ENCODE results near the gene ZBTB12. TPM values are rescaled to one million over a fixed set of nuclear protein-coding genes. Genes with fewer than 3 reads are reported as not detected.

The ZBTB12 gene
- total and polyA plus RNA-seq, 9 donors: 1.9 to 24.8 (median 10.7) TPM

- no peak for DNase-seq
- H3K27ac ChIP-seq: no peak overlapping the region
- no peak overlapping the region for H3K4me3 ChIP-seq
- 72 to 76% (median 74%) methylated on average over 5 of the region's 5 CpGs for WGBS, 3 donors
- H3K9me3 ChIP-seq: no peaks in the 10 kb centered on the region
- no peaks in the 10 kb centered on the region for H3K4me1 ChIP-seq (ENCODE audit: insufficient read depth)
- no peaks in the 10 kb centered on the region for H3K36me3 ChIP-seq
- no peaks in the 10 kb centered on the region for H3K27me3 ChIP-seq
- TF ChIP-seq EP300 (IDR thresholded peaks at IDR 0.05) (no peak), POLR2A (IDR thresholded peaks at IDR 0.05) (no peak)
- TF ChIP-seq, protein P1, sequence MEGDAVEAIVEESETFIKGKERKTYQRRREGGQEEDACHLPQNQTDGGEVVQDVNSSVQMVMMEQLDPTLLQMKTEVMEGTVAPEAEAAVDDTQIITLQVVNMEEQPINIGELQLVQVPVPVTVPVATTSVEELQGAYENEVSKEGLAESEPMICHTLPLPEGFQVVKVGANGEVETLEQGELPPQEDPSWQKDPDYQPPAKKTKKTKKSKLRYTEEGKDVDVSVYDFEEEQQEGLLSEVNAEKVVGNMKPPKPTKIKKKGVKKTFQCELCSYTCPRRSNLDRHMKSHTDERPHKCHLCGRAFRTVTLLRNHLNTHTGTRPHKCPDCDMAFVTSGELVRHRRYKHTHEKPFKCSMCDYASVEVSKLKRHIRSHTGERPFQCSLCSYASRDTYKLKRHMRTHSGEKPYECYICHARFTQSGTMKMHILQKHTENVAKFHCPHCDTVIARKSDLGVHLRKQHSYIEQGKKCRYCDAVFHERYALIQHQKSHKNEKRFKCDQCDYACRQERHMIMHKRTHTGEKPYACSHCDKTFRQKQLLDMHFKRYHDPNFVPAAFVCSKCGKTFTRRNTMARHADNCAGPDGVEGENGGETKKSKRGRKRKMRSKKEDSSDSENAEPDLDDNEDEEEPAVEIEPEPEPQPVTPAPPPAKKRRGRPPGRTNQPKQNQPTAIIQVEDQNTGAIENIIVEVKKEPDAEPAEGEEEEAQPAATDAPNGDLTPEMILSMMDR (IDR thresholded peaks at IDR 0.05): no peak
- intact Hi-C loops (cut with DNase I): no loop called here
These were observed 26.9 kb downstream of the ZBTB12 start for GRCh38 chr6:31874836-31875572.

- intact Hi-C loops (cut with DNase I): no loop called here
- Histone ChIP-seq H3K9me3 (no peaks in the 10 kb centered on the region), H3K4me1 (ENCODE audit: insufficient read depth) (no peaks in the 10 kb centered on the region), H3K27me3 (no peaks in the 10 kb centered on the region), H3K4me3 (no peak overlapping the region), H3K27ac (no peak overlapping the region), H3K36me3 (no peaks in the 10 kb centered on the region)
- TF ChIP-seq, protein P1 (IDR thresholded peaks at IDR 0.05): no peak
- no peak for TF ChIP-seq POLR2A (IDR thresholded peaks at IDR 0.05)
- TF ChIP-seq EP300 (IDR thresholded peaks at IDR 0.05): no peak
- 61 to 71% (median 66%) methylated on average over 4 of the region's 4 CpGs for WGBS, 3 donors
- no peak for DNase-seq
These were observed 27.7 kb downstream of the ZBTB12 start for GRCh38 chr6:31874084-31874670.

DNA sequence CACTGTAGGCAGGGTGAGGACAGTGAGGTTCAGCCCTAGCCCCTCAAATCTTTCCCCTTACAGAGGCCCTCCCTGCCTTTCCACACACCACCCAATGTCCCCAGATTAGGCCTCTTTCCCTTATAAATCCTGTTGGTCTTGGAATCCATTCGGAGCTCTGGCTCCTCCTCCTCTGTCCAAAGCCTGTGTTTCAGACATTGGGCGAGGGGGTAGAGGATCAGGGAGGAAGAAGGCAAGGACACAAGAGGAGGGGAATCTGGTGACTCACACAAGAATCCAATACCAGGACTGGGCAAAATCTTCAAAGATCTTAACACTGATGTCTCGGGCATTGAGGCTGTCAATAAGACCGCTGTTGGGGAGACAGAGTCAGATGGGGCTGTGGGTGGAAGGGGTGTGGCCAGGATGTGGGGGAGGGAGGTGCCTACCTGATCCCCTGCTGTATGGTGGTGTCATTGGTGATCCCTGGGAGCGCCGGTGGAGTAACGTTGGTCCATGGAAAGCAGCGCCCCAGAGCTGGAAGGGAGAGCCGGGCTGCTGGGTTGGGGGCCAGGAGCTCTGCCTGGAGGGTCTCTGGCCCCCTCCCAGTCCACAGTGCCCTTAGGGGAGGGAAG, 30.7 kb downstream of the ZBTB12 start:
- Histone ChIP-seq H3K4me3 (no peak overlapping the region), H3K36me3 (no peaks in the 10 kb centered on the region), H3K27me3 (no peaks in the 10 kb centered on the region), H3K27ac (no peak overlapping the region), H3K9me3 (no peaks in the 10 kb centered on the region), H3K4me1 (ENCODE audit: insufficient read depth) (no peaks in the 10 kb centered on the region)
- TF ChIP-seq EP300 (IDR thresholded peaks at IDR 0.05): no peak
- intact Hi-C loops (cut with DNase I): no loop called here
- no peak for DNase-seq
- 48 to 55% (median 50%) methylated on average over 9 of the region's 9 CpGs for WGBS, 3 donors

- intact Hi-C loops (cut with DNase I): no loop called here
These were observed 31.4 kb downstream of the ZBTB12 start for GRCh38 chr6:31870385-31870921.

More at GRCh38 chr6:31870385-31870921, 31.4 kb downstream of the ZBTB12 start:
- DNase-seq: no peak
- 66 to 80% (median 72%) methylated on average over 16 of the region's 16 CpGs for WGBS, 3 donors
- Histone ChIP-seq H3K27ac (no peak overlapping the region), H3K27me3 (no peaks in the 10 kb centered on the region), H3K4me1 (ENCODE audit: insufficient read depth) (no peaks in the 10 kb centered on the region), H3K4me3 (no peak overlapping the region), H3K9me3 (no peaks in the 10 kb centered on the region), H3K36me3 (no peaks in the 10 kb centered on the region)
- TF ChIP-seq EP300 (IDR thresholded peaks at IDR 0.05) (no peak), POLR2A (IDR thresholded peaks at IDR 0.05) (no peak)
- TF ChIP-seq, protein P1 (IDR thresholded peaks at IDR 0.05): no peak

Measured in ovary (tissue), 9 donors.